H9 (cell line): ENCODE measurements around the gene FAM3C. TPM values are rescaled to one million over a fixed set of nuclear protein-coding genes. Genes with fewer than 3 reads are reported as not detected.

Experiments used
- DNase-seq: peaks from one replicate; pipeline ENCODE4 v3.0.0-alpha.2; 2017
- H2AFZ ChIP-seq: one replicate; pipeline ENCODE4 v1.6.1; 2013; ENCODE audit warnings: mild to moderate bottlenecking, low read length, control low read depth, moderate library complexity
- H2AK5ac ChIP-seq: 2 replicates; pipeline ENCODE4 v1.6.1; 2013; ENCODE audit warnings: low read length, control low read depth, mixed read lengths; ENCODE audit not compliant: insufficient read length
- H2BK120ac ChIP-seq: one replicate; pipeline ENCODE4 v1.6.1; 2013; ENCODE audit warnings: low read depth, mild to moderate bottlenecking, low read length, control low read depth, inconsistent platforms; ENCODE audit not compliant: poor library complexity, severe bottlenecking
- H2BK12ac ChIP-seq: 2 replicates; pipeline ENCODE4 v1.6.1; 2013; ENCODE audit warnings: low read length, control low read depth, mixed read lengths, low read depth; ENCODE audit not compliant: insufficient read length
- H2BK15ac ChIP-seq: 2 replicates; pipeline ENCODE4 v1.6.1; 2013; ENCODE audit warnings: low read depth, low read length, control low read depth
- H2BK20ac ChIP-seq: one replicate; pipeline ENCODE4 v1.6.1; 2013; ENCODE audit warnings: low read depth, mild to moderate bottlenecking, low read length, control low read depth, inconsistent platforms; ENCODE audit not compliant: poor library complexity, severe bottlenecking
- H2BK5ac ChIP-seq: 2 replicates; pipeline ENCODE4 v1.6.1; 2013; ENCODE audit warnings: low read length, control low read depth, mixed read lengths; ENCODE audit not compliant: insufficient read length
- H3K14ac ChIP-seq: 2 replicates; pipeline ENCODE4 v1.6.1; 2013; ENCODE audit warnings: low read length, control low read depth; ENCODE audit not compliant: insufficient read depth
- H3K18ac ChIP-seq: 2 replicates; pipeline ENCODE4 v1.6.1; 2013; ENCODE audit warnings: low read depth, mild to moderate bottlenecking, mixed read lengths, low read length, control low read depth; ENCODE audit not compliant: insufficient read length
- H3K23ac ChIP-seq: 2 replicates; pipeline ENCODE4 v1.6.1; 2013; ENCODE audit warnings: low read length, control low read depth, mixed read lengths, low read depth; ENCODE audit not compliant: insufficient read length
- H3K23me2 ChIP-seq: 2 replicates; pipeline ENCODE4 v1.6.1; 2013; ENCODE audit warnings: low read depth, mild to moderate bottlenecking, mixed read lengths, low read length, control low read depth; ENCODE audit not compliant: insufficient read length, poor library complexity, severe bottlenecking
- H3K27ac ChIP-seq: 2 replicates; pipeline ENCODE4 v1.5.1; 2013; ENCODE audit warnings: low read length, control low read depth, mixed read lengths, low read depth; ENCODE audit not compliant: insufficient read length
- H3K27me3 ChIP-seq: 2 replicates; pipeline ENCODE4 v1.6.1; 2013; ENCODE audit warnings: low read length, control low read depth, inconsistent platforms; ENCODE audit not compliant: insufficient read depth
- H3K4ac ChIP-seq: 2 replicates; pipeline ENCODE4 v1.6.1; 2013; ENCODE audit warnings: low read depth, mild to moderate bottlenecking, control low read depth, inconsistent platforms, low read length, moderate library complexity
- H3K4me1 ChIP-seq: 2 replicates; pipeline ENCODE4 v1.6.1; 2013; ENCODE audit warnings: low read length, control low read depth, inconsistent platforms; ENCODE audit not compliant: insufficient read depth
- H3K4me2 ChIP-seq: 2 replicates; pipeline ENCODE4 v1.6.1; 2013; ENCODE audit warnings: low read length, control low read depth, mixed read lengths; ENCODE audit not compliant: insufficient read length, insufficient read depth
- H3K56ac ChIP-seq: 2 replicates; pipeline ENCODE4 v1.6.1; 2013; ENCODE audit warnings: low read depth, mild to moderate bottlenecking, mixed read lengths, low read length, control low read depth; ENCODE audit not compliant: insufficient read length
- H3K79me1 ChIP-seq: 2 replicates; pipeline ENCODE4 v1.6.1; 2013; ENCODE audit warnings: low read depth, mild to moderate bottlenecking, moderate library complexity, low read length, control low read depth, inconsistent platforms; ENCODE audit not compliant: insufficient read depth, poor library complexity, severe bottlenecking
- H3K79me2 ChIP-seq: 2 replicates; pipeline ENCODE4 v1.6.1; 2013; ENCODE audit warnings: low read length, control low read depth, inconsistent platforms; ENCODE audit not compliant: insufficient read depth
- H3K9ac ChIP-seq: 2 replicates; pipeline ENCODE4 v1.6.1; 2013; ENCODE audit warnings: low read length, control low read depth, mixed read lengths; ENCODE audit not compliant: insufficient read length; ENCODE audit errors: extremely low read depth
- H3K9me3 ChIP-seq: one replicate; pipeline ENCODE4 v1.6.1; 2013; ENCODE audit warnings: low read depth, low read length, inconsistent platforms; ENCODE audit not compliant: control insufficient read depth
- H3T11ph ChIP-seq: one replicate; pipeline ENCODE4 v1.6.1; 2013; ENCODE audit warnings: mild to moderate bottlenecking, low read length, control low read depth, inconsistent platforms
- H4K20me1 ChIP-seq: one replicate; pipeline ENCODE4 v1.6.1; 2013; ENCODE audit not compliant: control insufficient read depth, insufficient read length, insufficient read depth
- H4K5ac ChIP-seq: 2 replicates; pipeline ENCODE4 v1.6.1; 2013; ENCODE audit warnings: low read depth, mild to moderate bottlenecking, mixed read lengths, low read length, control low read depth; ENCODE audit not compliant: insufficient read length
- H4K8ac ChIP-seq: replicated peaks from 2 replicates; pipeline ENCODE4 v1.6.1; 2013; ENCODE audit warnings: low read length, control low read depth, mixed read lengths, low read depth; ENCODE audit not compliant: insufficient read length
- H4K91ac ChIP-seq: 2 replicates; pipeline ENCODE4 v1.6.1; 2013; ENCODE audit warnings: low read depth, mild to moderate bottlenecking, moderate library complexity, mixed read lengths, low read length, control low read depth; ENCODE audit not compliant: insufficient read length
- H3K27ac Mint-ChIP-seq, 3 experiments: 2 replicates in 2 of 3; 3 replicates in 1 of 3; pipeline ENCODE4 v1.8.0; 2020 to 2021; ENCODE audit warnings: mixed read lengths in 3 of 3, mild to moderate bottlenecking in 1 of 3, moderate library complexity in 1 of 3
- H3K27me3 Mint-ChIP-seq: 2 replicates; pipeline ENCODE4 v1.8.0; 2021; ENCODE audit warnings: low read depth, mild to moderate bottlenecking, moderate library complexity, mixed read lengths
- H3K36me3 Mint-ChIP-seq, 3 experiments: 2 replicates in 2 of 3; 3 replicates in 1 of 3; pipeline ENCODE4 v1.8.0; 2020 to 2021; ENCODE audit warnings: low read depth in 3 of 3, mixed read lengths in 3 of 3; ENCODE audit not compliant: insufficient read depth in 1 of 3
- H3K4me1 Mint-ChIP-seq, 2 experiments: 2 replicates each; pipeline ENCODE4 v1.8.0; 2020; ENCODE audit warnings: mixed read lengths in 2 of 2
- H3K4me3 Mint-ChIP-seq, 2 experiments: 2 replicates in 1 of 2; 3 replicates in 1 of 2; pipeline ENCODE4 v1.8.0; 2020 to 2021; ENCODE audit warnings: mild to moderate bottlenecking in 2 of 2, mixed read lengths in 2 of 2, moderate library complexity in 1 of 2
- H3K9me3 Mint-ChIP-seq, 2 experiments: 2 replicates in 1 of 2; 3 replicates in 1 of 2; pipeline ENCODE4 v1.8.0; 2020; ENCODE audit warnings: mild to moderate bottlenecking in 2 of 2, mixed read lengths in 2 of 2, moderate library complexity in 1 of 2
- WGBS: extraction: QIAGEN DNeasy Blood & Tissue Kit; methylation state at CpG from one replicate; pipeline ENCODE4 v1.1.7; 2013; ENCODE audit warnings: missing lambda C conversion rate, low lambda C conversion rate, mixed read lengths; ENCODE audit not compliant: insufficient read length; ENCODE audit errors: extremely low coverage; 5-methylcytosine and 5-hydroxymethylcytosine counted together
- total RNA-seq: library from RNA; stranded (reverse); gene quantifications from 2 replicates; pipeline ENCODE4 v1.2.1, GENCODE V29; 2021
- TF ChIP-seq, protein P1 (sequence below): fragments of 200-600 bp; sonication (generic); conservative IDR thresholded peaks from 3 replicates; pipeline ENCODE4 v1.8.0; 2021; ENCODE audit warnings: antibody characterized with exemption, mild to moderate bottlenecking

The FAM3C gene
- total RNA-seq, 1 experiment from 2014 or later, result 64.5 TPM

DNA sequence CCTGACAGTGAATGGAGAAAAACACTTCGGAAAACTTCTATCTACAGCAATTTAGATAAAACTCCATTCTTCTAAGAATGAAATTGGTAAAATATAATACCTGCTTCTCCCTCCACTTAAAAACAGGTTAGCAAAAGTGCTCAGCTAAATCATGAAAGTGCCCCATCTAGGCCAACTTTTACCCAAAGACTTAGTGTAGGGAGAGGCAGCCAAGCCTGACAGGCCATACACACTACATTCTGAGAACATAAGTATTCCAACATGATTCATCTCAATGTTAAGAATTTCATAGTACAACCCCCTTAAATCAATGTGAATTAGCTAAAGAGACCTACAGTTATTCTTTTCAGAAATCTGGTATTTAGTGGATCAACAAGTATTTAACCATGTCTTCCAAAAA is 7.2 kb downstream of the FAM3C start:
- no peaks in the 10 kb centered on the region for H3K9me3 ChIP-seq
- no peak overlapping the region for H3T11ph ChIP-seq
- TF ChIP-seq, protein P1, sequence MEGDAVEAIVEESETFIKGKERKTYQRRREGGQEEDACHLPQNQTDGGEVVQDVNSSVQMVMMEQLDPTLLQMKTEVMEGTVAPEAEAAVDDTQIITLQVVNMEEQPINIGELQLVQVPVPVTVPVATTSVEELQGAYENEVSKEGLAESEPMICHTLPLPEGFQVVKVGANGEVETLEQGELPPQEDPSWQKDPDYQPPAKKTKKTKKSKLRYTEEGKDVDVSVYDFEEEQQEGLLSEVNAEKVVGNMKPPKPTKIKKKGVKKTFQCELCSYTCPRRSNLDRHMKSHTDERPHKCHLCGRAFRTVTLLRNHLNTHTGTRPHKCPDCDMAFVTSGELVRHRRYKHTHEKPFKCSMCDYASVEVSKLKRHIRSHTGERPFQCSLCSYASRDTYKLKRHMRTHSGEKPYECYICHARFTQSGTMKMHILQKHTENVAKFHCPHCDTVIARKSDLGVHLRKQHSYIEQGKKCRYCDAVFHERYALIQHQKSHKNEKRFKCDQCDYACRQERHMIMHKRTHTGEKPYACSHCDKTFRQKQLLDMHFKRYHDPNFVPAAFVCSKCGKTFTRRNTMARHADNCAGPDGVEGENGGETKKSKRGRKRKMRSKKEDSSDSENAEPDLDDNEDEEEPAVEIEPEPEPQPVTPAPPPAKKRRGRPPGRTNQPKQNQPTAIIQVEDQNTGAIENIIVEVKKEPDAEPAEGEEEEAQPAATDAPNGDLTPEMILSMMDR, result no peak
- H3K4ac ChIP-seq, result no peak overlapping the region
- no peak for DNase-seq
- no peak overlapping the region for H3K56ac ChIP-seq
- no peak overlapping the region for H3K23ac ChIP-seq
- no peak overlapping the region for H3K14ac ChIP-seq
- Mint-ChIP-seq H3K4me1 (peaks cover 26 to 34% of the 10 kb centered on the region in 2 experiments), H3K27me3 (no peaks in the 10 kb centered on the region), H3K4me3 (no peak overlapping the region), H3K9me3 (no peaks in the 10 kb centered on the region), H3K36me3 (peaks cover 11 to 13% (median 12%) of the 10 kb centered on the region in 3 experiments), H3K27ac (peak overlapping the region in 1 of 3 experiments; percentile 20; a peak in 1 of 7 replicates)
- H2BK12ac ChIP-seq, result no peak overlapping the region
- H2BK20ac ChIP-seq, result no peak overlapping the region
- no peak overlapping the region for H2AK5ac ChIP-seq
- H3K79me2 ChIP-seq, result peaks cover 39% of the 10 kb centered on the region; the same call in 1 of the 2 replicates
- no peak overlapping the region for H2AFZ ChIP-seq
- H3K18ac ChIP-seq, result no peak overlapping the region
- H3K23me2 ChIP-seq, result no peaks in the 10 kb centered on the region
- H4K5ac ChIP-seq, result no peak overlapping the region
- no CpG with 5 or more reads among the region's 1 CpG for WGBS
- H4K8ac ChIP-seq, result no peak overlapping the region
- no peak overlapping the region for H2BK120ac ChIP-seq
- no peak overlapping the region for H4K91ac ChIP-seq
- peaks cover 8% of the 10 kb centered on the region for H3K79me1 ChIP-seq
- no peak overlapping the region for H2BK5ac ChIP-seq
- H3K4me2 ChIP-seq, result no peak overlapping the region
- no peaks in the 10 kb centered on the region for H3K27me3 ChIP-seq
- H3K4me1 ChIP-seq, result no peaks in the 10 kb centered on the region
- no peak overlapping the region for H2BK15ac ChIP-seq
- no peak overlapping the region for H3K27ac ChIP-seq
- H4K20me1 ChIP-seq, result no peaks in the 10 kb centered on the region
- no peak overlapping the region for H3K9ac ChIP-seq
